Measurements from ENCODE around the gene JAG1.

The JAG1 gene

DNA sequence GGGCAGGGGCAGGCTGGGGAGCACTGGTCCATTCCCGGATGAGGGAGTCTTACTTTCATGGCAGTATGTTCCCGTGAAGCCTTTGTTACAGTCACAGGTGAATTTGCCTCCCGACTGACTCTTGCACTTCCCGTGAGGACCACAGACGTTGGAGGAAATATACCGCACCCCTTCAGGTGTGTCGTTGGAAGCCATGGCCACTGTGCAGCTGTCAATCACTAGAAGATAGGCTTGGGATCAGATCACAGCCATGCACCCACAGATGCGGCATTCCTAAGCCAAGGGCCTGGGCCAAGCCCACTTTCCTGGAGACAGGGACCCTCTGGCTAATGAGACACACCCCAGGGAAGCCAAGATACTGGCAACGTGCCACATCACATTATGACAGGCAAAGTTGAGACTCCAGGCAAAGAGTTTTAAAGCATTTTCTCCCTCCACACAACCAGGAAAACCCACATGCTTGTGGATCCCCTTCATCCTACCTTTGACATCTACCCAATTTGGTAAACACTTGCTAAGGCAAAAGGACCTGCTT lies 26.8 kb downstream of the JAG1 start:
- DNase-seq (ENCODE audit: low read depth, low spot score), result no peak
- ChIA-PET POLR2A (no interaction called here), CTCF (no interaction called here)
- TF ChIP-seq CTCF (IDR thresholded peaks at IDR 0.05; ENCODE audit: insufficient read depth, low read length, missing control alignments), result no peak
- H3K4me3 ChIP-seq (ENCODE audit: low read depth, low read length), result no peak overlapping the region

DNA sequence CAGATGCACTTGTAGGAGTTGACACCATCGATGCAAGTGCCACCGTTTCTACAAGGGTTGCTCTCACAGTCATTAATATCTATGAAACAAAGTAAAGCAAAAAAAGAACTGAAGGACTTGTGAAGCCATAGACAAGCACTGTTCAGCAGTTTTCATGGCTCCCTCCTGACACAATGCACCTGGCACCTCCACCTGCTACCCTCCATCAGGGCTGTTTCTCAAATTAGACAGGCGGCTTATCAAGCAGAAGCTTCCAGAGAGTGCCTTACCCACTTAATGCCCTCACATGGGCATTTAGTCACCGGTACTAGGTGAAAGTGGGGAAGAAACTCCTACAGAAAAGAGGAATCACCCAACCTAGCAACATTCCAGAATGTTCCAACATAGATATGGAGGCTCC lies 27.8 kb downstream of the JAG1 start:
- no peak for DNase-seq (ENCODE audit: low read depth, low spot score)
- no peak overlapping the region for H3K4me3 ChIP-seq (ENCODE audit: low read depth, low read length)
- CTCF ChIA-PET, result no interaction called here
- POLR2A ChIA-PET, result no interaction called here
- no peak for TF ChIP-seq CTCF (IDR thresholded peaks at IDR 0.05; ENCODE audit: insufficient read depth, low read length, missing control alignments)

DNA sequence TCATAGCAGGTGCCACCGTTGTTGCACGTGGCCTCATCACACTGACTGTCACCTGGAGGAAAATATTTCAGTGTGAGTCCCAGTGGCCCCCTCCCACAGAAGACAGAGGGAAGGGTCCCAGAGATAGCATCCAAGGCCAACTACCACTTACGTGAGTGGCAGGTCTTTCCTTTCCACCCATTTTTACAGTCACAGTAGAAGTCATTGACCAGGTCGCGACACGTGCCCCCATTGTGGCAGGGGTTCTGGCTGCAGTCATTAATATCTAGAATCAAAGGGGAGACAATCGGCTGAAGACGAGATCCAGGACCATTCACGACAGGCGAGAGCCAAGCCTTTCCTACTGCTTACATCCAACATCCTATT lies 28.6 kb downstream of the JAG1 start:
- no peak for TF ChIP-seq CTCF (IDR thresholded peaks at IDR 0.05; ENCODE audit: insufficient read depth, low read length, missing control alignments)
- no peak overlapping the region for H3K4me3 ChIP-seq (ENCODE audit: low read depth, low read length)
- no peak for DNase-seq (ENCODE audit: low read depth, low spot score)
- ChIA-PET POLR2A (no interaction called here), CTCF (interaction anchor here (1.0 kb wide), 1 partner anchor 89 kb away, joined by 3 read pairs; no protein-coding TSS in a partner anchor)

DNA sequence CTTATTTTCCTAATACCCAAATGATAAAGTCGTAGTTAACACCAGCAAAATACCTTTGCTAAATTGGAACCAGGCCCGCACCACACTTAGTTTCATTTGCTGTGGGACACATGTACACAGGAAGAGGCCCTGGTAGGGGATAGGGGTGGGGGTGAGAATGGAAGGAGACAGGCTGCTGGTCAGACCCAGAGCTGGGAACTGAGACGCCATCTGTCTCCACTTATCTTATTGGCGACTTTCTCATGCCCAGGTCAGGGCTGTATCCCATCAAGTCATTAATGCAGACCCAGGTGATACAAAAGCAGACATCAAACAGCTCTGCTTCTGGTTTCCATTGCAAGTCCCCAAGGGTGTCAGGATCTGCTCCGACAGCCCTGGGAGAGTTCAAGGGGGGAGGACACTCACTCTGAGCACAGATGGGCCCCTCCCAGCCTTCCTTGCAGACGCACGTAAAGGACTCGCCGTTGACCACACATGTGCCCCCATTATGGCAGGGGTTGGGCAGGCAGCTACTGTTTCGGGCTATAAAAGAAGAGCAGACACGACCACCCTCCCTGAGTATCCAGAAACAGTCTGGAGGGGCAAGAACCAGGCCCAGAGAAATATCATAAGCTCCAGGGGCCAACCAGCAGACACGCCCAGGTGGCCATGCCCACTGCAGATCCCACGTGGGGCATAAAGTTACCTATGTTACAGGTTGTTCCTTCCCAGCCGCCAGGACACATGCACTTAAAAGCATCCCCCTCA lies 29.2 kb downstream of the JAG1 start:
- TF ChIP-seq CTCF (IDR thresholded peaks at IDR 0.05; ENCODE audit: insufficient read depth, low read length, missing control alignments), result no peak
- no peak overlapping the region for H3K4me3 ChIP-seq (ENCODE audit: low read depth, low read length)
- ChIA-PET CTCF (interaction anchor here (1.0 kb wide), 1 partner anchor 89 kb away, joined by 3 read pairs; no protein-coding TSS in a partner anchor), POLR2A (no interaction called here)
- DNase-seq (ENCODE audit: low read depth, low spot score), result no peak

DNA sequence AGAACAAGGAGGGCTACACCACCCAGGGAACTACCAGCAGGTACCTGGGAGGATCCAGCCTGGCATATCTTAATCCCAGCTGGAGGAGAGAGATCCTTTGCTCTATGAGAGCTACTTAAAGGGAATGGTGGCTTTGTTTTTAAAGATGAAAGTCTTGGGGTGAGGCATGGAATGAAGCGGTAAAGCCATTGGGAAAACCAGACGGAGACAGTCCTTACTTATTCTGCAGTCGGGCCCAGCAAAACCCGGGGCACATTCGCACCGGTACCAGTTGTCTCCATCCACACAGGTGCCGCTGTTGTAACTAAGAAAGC lies 30.3 kb downstream of the JAG1 start:
- no peak for TF ChIP-seq CTCF (IDR thresholded peaks at IDR 0.05; ENCODE audit: insufficient read depth, low read length, missing control alignments)
- no peak overlapping the region for H3K4me3 ChIP-seq (ENCODE audit: low read depth, low read length)
- ChIA-PET CTCF (interaction anchor here (1.0 to 1.2 kb wide), 2 partner anchors 21 to 28 kb away, joined by 3 read pairs; no protein-coding TSS in a partner anchor), POLR2A (no interaction called here)
- no peak for DNase-seq (ENCODE audit: low read depth, low spot score)

GRCh38 chr20:10642856-10643559 lies 30.8 kb downstream of the JAG1 start:
- ChIA-PET POLR2A (no interaction called here), CTCF (interaction anchor here (1.0 to 1.2 kb wide), 2 partner anchors 21 to 29 kb away, joined by 3 read pairs; no protein-coding TSS in a partner anchor)
- TF ChIP-seq CTCF (IDR thresholded peaks at IDR 0.05; ENCODE audit: insufficient read depth, low read length, missing control alignments), result no peak
- H3K4me3 ChIP-seq (ENCODE audit: low read depth, low read length), result no peak overlapping the region
- DNase-seq (ENCODE audit: low read depth, low spot score), result no peak

Data from AG04449 (cell line).